H9 (cell line): ENCODE results near the gene PCDHGA11. TPM values are rescaled to one million over a fixed set of nuclear protein-coding genes. Genes with fewer than 3 reads are reported as not detected.

Source experiments
- DNase-seq: peaks from one replicate; pipeline ENCODE4 v3.0.0-alpha.2; 2017
- H2AFZ ChIP-seq: one replicate; pipeline ENCODE4 v1.6.1; 2013; ENCODE audit warnings: mild to moderate bottlenecking, low read length, control low read depth, moderate library complexity
- H2AK5ac ChIP-seq: 2 replicates; pipeline ENCODE4 v1.6.1; 2013; ENCODE audit warnings: low read length, control low read depth, mixed read lengths; ENCODE audit not compliant: insufficient read length
- H2BK120ac ChIP-seq: one replicate; pipeline ENCODE4 v1.6.1; 2013; ENCODE audit warnings: low read depth, mild to moderate bottlenecking, low read length, control low read depth, inconsistent platforms; ENCODE audit not compliant: poor library complexity, severe bottlenecking
- H2BK12ac ChIP-seq: 2 replicates; pipeline ENCODE4 v1.6.1; 2013; ENCODE audit warnings: low read length, control low read depth, mixed read lengths, low read depth; ENCODE audit not compliant: insufficient read length
- H2BK15ac ChIP-seq: 2 replicates; pipeline ENCODE4 v1.6.1; 2013; ENCODE audit warnings: low read depth, low read length, control low read depth
- H2BK20ac ChIP-seq: one replicate; pipeline ENCODE4 v1.6.1; 2013; ENCODE audit warnings: low read depth, mild to moderate bottlenecking, low read length, control low read depth, inconsistent platforms; ENCODE audit not compliant: poor library complexity, severe bottlenecking
- H2BK5ac ChIP-seq: 2 replicates; pipeline ENCODE4 v1.6.1; 2013; ENCODE audit warnings: low read length, control low read depth, mixed read lengths; ENCODE audit not compliant: insufficient read length
- H3K14ac ChIP-seq: 2 replicates; pipeline ENCODE4 v1.6.1; 2013; ENCODE audit warnings: low read length, control low read depth; ENCODE audit not compliant: insufficient read depth
- H3K18ac ChIP-seq: 2 replicates; pipeline ENCODE4 v1.6.1; 2013; ENCODE audit warnings: low read depth, mild to moderate bottlenecking, mixed read lengths, low read length, control low read depth; ENCODE audit not compliant: insufficient read length
- H3K23ac ChIP-seq: 2 replicates; pipeline ENCODE4 v1.6.1; 2013; ENCODE audit warnings: low read length, control low read depth, mixed read lengths, low read depth; ENCODE audit not compliant: insufficient read length
- H3K23me2 ChIP-seq: 2 replicates; pipeline ENCODE4 v1.6.1; 2013; ENCODE audit warnings: low read depth, mild to moderate bottlenecking, mixed read lengths, low read length, control low read depth; ENCODE audit not compliant: insufficient read length, poor library complexity, severe bottlenecking
- H3K27ac ChIP-seq: 2 replicates; pipeline ENCODE4 v1.5.1; 2013; ENCODE audit warnings: low read length, control low read depth, mixed read lengths, low read depth; ENCODE audit not compliant: insufficient read length
- H3K27me3 ChIP-seq: 2 replicates; pipeline ENCODE4 v1.6.1; 2013; ENCODE audit warnings: low read length, control low read depth, inconsistent platforms; ENCODE audit not compliant: insufficient read depth
- H3K4ac ChIP-seq: 2 replicates; pipeline ENCODE4 v1.6.1; 2013; ENCODE audit warnings: low read depth, mild to moderate bottlenecking, control low read depth, inconsistent platforms, low read length, moderate library complexity
- H3K4me1 ChIP-seq: 2 replicates; pipeline ENCODE4 v1.6.1; 2013; ENCODE audit warnings: low read length, control low read depth, inconsistent platforms; ENCODE audit not compliant: insufficient read depth
- H3K4me2 ChIP-seq: 2 replicates; pipeline ENCODE4 v1.6.1; 2013; ENCODE audit warnings: low read length, control low read depth, mixed read lengths; ENCODE audit not compliant: insufficient read length, insufficient read depth
- H3K56ac ChIP-seq: 2 replicates; pipeline ENCODE4 v1.6.1; 2013; ENCODE audit warnings: low read depth, mild to moderate bottlenecking, mixed read lengths, low read length, control low read depth; ENCODE audit not compliant: insufficient read length
- H3K79me1 ChIP-seq: 2 replicates; pipeline ENCODE4 v1.6.1; 2013; ENCODE audit warnings: low read depth, mild to moderate bottlenecking, moderate library complexity, low read length, control low read depth, inconsistent platforms; ENCODE audit not compliant: insufficient read depth, poor library complexity, severe bottlenecking
- H3K79me2 ChIP-seq: 2 replicates; pipeline ENCODE4 v1.6.1; 2013; ENCODE audit warnings: low read length, control low read depth, inconsistent platforms; ENCODE audit not compliant: insufficient read depth
- H3K9ac ChIP-seq: 2 replicates; pipeline ENCODE4 v1.6.1; 2013; ENCODE audit warnings: low read length, control low read depth, mixed read lengths; ENCODE audit not compliant: insufficient read length; ENCODE audit errors: extremely low read depth
- H3K9me3 ChIP-seq: one replicate; pipeline ENCODE4 v1.6.1; 2013; ENCODE audit warnings: low read depth, low read length, inconsistent platforms; ENCODE audit not compliant: control insufficient read depth
- H3T11ph ChIP-seq: one replicate; pipeline ENCODE4 v1.6.1; 2013; ENCODE audit warnings: mild to moderate bottlenecking, low read length, control low read depth, inconsistent platforms
- H4K20me1 ChIP-seq: one replicate; pipeline ENCODE4 v1.6.1; 2013; ENCODE audit not compliant: control insufficient read depth, insufficient read length, insufficient read depth
- H4K5ac ChIP-seq: 2 replicates; pipeline ENCODE4 v1.6.1; 2013; ENCODE audit warnings: low read depth, mild to moderate bottlenecking, mixed read lengths, low read length, control low read depth; ENCODE audit not compliant: insufficient read length
- H4K8ac ChIP-seq: replicated peaks from 2 replicates; pipeline ENCODE4 v1.6.1; 2013; ENCODE audit warnings: low read length, control low read depth, mixed read lengths, low read depth; ENCODE audit not compliant: insufficient read length
- H4K91ac ChIP-seq: 2 replicates; pipeline ENCODE4 v1.6.1; 2013; ENCODE audit warnings: low read depth, mild to moderate bottlenecking, moderate library complexity, mixed read lengths, low read length, control low read depth; ENCODE audit not compliant: insufficient read length
- H3K27ac Mint-ChIP-seq, 3 experiments: 2 replicates in 2 of 3; 3 replicates in 1 of 3; pipeline ENCODE4 v1.8.0; 2020 to 2021; ENCODE audit warnings: mixed read lengths in 3 of 3, mild to moderate bottlenecking in 1 of 3, moderate library complexity in 1 of 3
- H3K27me3 Mint-ChIP-seq: 2 replicates; pipeline ENCODE4 v1.8.0; 2021; ENCODE audit warnings: low read depth, mild to moderate bottlenecking, moderate library complexity, mixed read lengths
- H3K36me3 Mint-ChIP-seq, 3 experiments: 2 replicates in 2 of 3; 3 replicates in 1 of 3; pipeline ENCODE4 v1.8.0; 2020 to 2021; ENCODE audit warnings: low read depth in 3 of 3, mixed read lengths in 3 of 3; ENCODE audit not compliant: insufficient read depth in 1 of 3
- H3K4me1 Mint-ChIP-seq, 2 experiments: 2 replicates each; pipeline ENCODE4 v1.8.0; 2020; ENCODE audit warnings: mixed read lengths in 2 of 2
- H3K4me3 Mint-ChIP-seq, 2 experiments: 2 replicates in 1 of 2; 3 replicates in 1 of 2; pipeline ENCODE4 v1.8.0; 2020 to 2021; ENCODE audit warnings: mild to moderate bottlenecking in 2 of 2, mixed read lengths in 2 of 2, moderate library complexity in 1 of 2
- H3K9me3 Mint-ChIP-seq, 2 experiments: 2 replicates in 1 of 2; 3 replicates in 1 of 2; pipeline ENCODE4 v1.8.0; 2020; ENCODE audit warnings: mild to moderate bottlenecking in 2 of 2, mixed read lengths in 2 of 2, moderate library complexity in 1 of 2
- WGBS: extraction: QIAGEN DNeasy Blood & Tissue Kit; methylation state at CpG from one replicate; pipeline ENCODE4 v1.1.7; 2013; ENCODE audit warnings: missing lambda C conversion rate, low lambda C conversion rate, mixed read lengths; ENCODE audit not compliant: insufficient read length; ENCODE audit errors: extremely low coverage; 5-methylcytosine and 5-hydroxymethylcytosine counted together
- total RNA-seq: library from RNA; stranded (reverse); gene quantifications from 2 replicates; pipeline ENCODE4 v1.2.1, GENCODE V29; 2021
- TF ChIP-seq, protein P1 (sequence below): fragments of 200-600 bp; sonication (generic); conservative IDR thresholded peaks from 3 replicates; pipeline ENCODE4 v1.8.0; 2021; ENCODE audit warnings: antibody characterized with exemption, mild to moderate bottlenecking

Gene PCDHGA11
- total RNA-seq, 1 experiment from 2014 or later = 2.6 TPM

- no peak overlapping the region for H3K4me3 Mint-ChIP-seq
- Histone ChIP-seq H4K5ac (no peak overlapping the region), H3K79me1 (no peaks in the 10 kb centered on the region), H2BK12ac (no peak overlapping the region), H3K18ac (no peak overlapping the region), H2BK20ac (no peak overlapping the region), H2AFZ (no peak overlapping the region), H3K27me3 (no peaks in the 10 kb centered on the region), H2AK5ac (no peak overlapping the region), H3K27ac (no peak overlapping the region), H3K14ac (no peak overlapping the region), H3K56ac (no peak overlapping the region), H3K9me3 (peaks cover 38% of the 10 kb centered on the region), H3K4me1 (0 out of 2 replicates have a peak, but pooled peaks cover 2% of the 10 kb centered on the region), H3K23me2 (no peaks in the 10 kb centered on the region), H4K20me1 (no peaks in the 10 kb centered on the region), H3T11ph (no peak overlapping the region), H4K8ac (no peak overlapping the region), H2BK120ac (no peak overlapping the region), H3K23ac (no peak overlapping the region), H3K4ac (no peak overlapping the region), H2BK15ac (no peak overlapping the region), H3K4me2 (no peak overlapping the region), H3K9ac (no peak overlapping the region), H4K91ac (no peak overlapping the region), H2BK5ac (no peak overlapping the region), H3K79me2 (no peaks in the 10 kb centered on the region)
- TF ChIP-seq, protein P1, sequence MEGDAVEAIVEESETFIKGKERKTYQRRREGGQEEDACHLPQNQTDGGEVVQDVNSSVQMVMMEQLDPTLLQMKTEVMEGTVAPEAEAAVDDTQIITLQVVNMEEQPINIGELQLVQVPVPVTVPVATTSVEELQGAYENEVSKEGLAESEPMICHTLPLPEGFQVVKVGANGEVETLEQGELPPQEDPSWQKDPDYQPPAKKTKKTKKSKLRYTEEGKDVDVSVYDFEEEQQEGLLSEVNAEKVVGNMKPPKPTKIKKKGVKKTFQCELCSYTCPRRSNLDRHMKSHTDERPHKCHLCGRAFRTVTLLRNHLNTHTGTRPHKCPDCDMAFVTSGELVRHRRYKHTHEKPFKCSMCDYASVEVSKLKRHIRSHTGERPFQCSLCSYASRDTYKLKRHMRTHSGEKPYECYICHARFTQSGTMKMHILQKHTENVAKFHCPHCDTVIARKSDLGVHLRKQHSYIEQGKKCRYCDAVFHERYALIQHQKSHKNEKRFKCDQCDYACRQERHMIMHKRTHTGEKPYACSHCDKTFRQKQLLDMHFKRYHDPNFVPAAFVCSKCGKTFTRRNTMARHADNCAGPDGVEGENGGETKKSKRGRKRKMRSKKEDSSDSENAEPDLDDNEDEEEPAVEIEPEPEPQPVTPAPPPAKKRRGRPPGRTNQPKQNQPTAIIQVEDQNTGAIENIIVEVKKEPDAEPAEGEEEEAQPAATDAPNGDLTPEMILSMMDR = no peak
- no peaks in the 10 kb centered on the region for H3K4me1 Mint-ChIP-seq
- peaks cover 12% of the 10 kb centered on the region; the same call in 1 of the 2 replicates for H3K27me3 Mint-ChIP-seq
- WGBS = no CpG with 5 or more reads among the region's 43 CpGs
- DNase-seq = no peak
- H3K36me3 Mint-ChIP-seq = peaks cover 16 to 51% (median 34%) of the 10 kb centered on the region in 3 experiments
- peaks cover 71 to 76% of the 10 kb centered on the region in 2 experiments for H3K9me3 Mint-ChIP-seq
- H3K27ac Mint-ChIP-seq = no peak overlapping the region
These were observed 36.2 kb upstream of the PCDHGA11 start for GRCh38 chr5:141384471-141385267.
